ENCODE data around the gene SLC40A1. TPM values are rescaled to one million over a fixed set of nuclear protein-coding genes. Genes with fewer than 3 reads are reported as not detected.

Gene SLC40A1
- total RNA-seq, 1 experiment from 2014 or later, result 109 TPM

DNA sequence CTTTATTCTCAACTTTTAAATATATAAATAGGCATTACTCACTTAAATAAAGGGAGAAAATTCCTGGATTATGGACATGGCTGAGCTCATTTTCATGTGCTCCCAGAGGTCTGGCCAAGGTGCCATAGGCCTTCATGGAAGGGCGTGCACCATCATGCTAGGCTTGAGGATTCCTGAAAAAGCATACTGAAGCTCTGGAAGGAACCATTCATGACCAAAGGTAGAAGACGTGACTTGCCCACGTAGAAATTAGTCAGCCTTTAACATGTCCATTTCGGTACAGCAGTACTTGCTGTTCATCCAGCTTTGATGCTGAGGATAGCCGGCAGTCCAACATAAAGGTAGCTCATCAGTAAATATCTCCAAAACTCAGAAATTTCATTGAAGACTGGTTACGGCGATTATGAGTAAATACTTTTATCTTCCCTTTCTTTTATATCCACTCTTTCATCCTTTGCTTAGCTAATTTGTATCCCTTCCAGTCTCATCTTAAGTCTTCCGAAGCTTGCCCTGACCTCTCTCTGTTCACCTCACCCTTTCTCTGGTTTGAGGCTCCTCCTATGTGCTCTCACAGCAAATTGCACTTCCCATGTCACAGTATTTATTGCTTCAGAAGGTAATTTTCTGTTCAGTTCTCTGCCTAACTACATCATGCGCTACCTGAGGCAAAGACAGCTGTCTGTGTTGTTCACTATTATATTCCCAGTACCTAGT, 48.4 kb upstream of the SLC40A1 start:
- no peaks in the 10 kb centered on the region for H3K36me3 ChIP-seq (ENCODE audit: control insufficient read depth, insufficient read depth, low read length)
- H3K4me3 Mint-ChIP-seq (ENCODE audit: unreplicated experiment), result no peak overlapping the region
- no TSS peak for BruUV-seq (replicated peaks)
- TF ChIP-seq CTCF (IDR thresholded peaks at IDR 0.05; ENCODE audit: insufficient read depth in 1 of 2, low read depth in 1 of 2, low read length in 1 of 2, severe bottlenecking in 1 of 2, unreplicated experiment in 1 of 2), result peak in 1 of 2 experiments; percentile 44
- peaks cover 21% of the 10 kb centered on the region for H3K4me1 ChIP-seq
- H3K9me3 ChIP-seq, result no peaks in the 10 kb centered on the region
- H3K36me3 Mint-ChIP-seq (ENCODE audit: insufficient read depth, unreplicated experiment), result no peaks in the 10 kb centered on the region
- peak in 1 of 2 experiments; percentile 35 for DNase-seq
- no peak overlapping the region for H3K4me3 ChIP-seq (ENCODE audit: low read depth, low read length)
- no peak overlapping the region for H3K27ac Mint-ChIP-seq (ENCODE audit: unreplicated experiment)
- intact Hi-C loops (cut with micrococcal nuclease; ENCODE audit: unreplicated experiment), result loop anchor here (1.0 to 2.0 kb wide), 4 partner anchors 49 to 163 kb away; partner anchors contain the start of gene SLC40A1
- ChIA-PET CTCF (interaction anchor here (0.6 to 1.4 kb wide), 5 partner anchors 37 to 74 kb away, joined by 3 to 10 read pairs (median 3); partner anchors contain the start of gene SLC40A1), POLR2A (interaction anchor here (1.2 kb wide), 1 partner anchor 48 kb away, joined by 5 read pairs; the partner anchor contains the start of gene SLC40A1)
- no peaks in the 10 kb centered on the region for H3K27me3 ChIP-seq (replicated peaks; ENCODE audit: control insufficient read depth, insufficient read depth, low read length)
- peaks cover 17% of the 10 kb centered on the region for H3K4me1 Mint-ChIP-seq (ENCODE audit: low read depth, unreplicated experiment)
- no peaks in the 10 kb centered on the region for H3K9me3 Mint-ChIP-seq (ENCODE audit: unreplicated experiment)
- H3K27me3 Mint-ChIP-seq (ENCODE audit: insufficient read depth, unreplicated experiment), result no peaks in the 10 kb centered on the region

- H3K4me3 ChIP-seq (ENCODE audit: low read depth, low read length), result no peak overlapping the region
- no peaks in the 10 kb centered on the region for H3K36me3 ChIP-seq (ENCODE audit: control insufficient read depth, insufficient read depth, low read length)
- TF ChIP-seq CTCF (IDR thresholded peaks at IDR 0.05; ENCODE audit: insufficient read depth in 1 of 2, low read depth in 1 of 2, low read length in 1 of 2, severe bottlenecking in 1 of 2, unreplicated experiment in 1 of 2), result no peak
- Mint-ChIP-seq H3K36me3 (ENCODE audit: insufficient read depth, unreplicated experiment) (no peaks in the 10 kb centered on the region), H3K27ac (ENCODE audit: unreplicated experiment) (no peak overlapping the region), H3K4me1 (ENCODE audit: low read depth, unreplicated experiment) (peaks cover 17% of the 10 kb centered on the region), H3K9me3 (ENCODE audit: unreplicated experiment) (no peaks in the 10 kb centered on the region), H3K27me3 (ENCODE audit: insufficient read depth, unreplicated experiment) (no peaks in the 10 kb centered on the region), H3K4me3 (ENCODE audit: unreplicated experiment) (no peak overlapping the region)
- H3K4me1 ChIP-seq, result peaks cover 21% of the 10 kb centered on the region
- POLR2A ChIA-PET, result no interaction called here
- no peak for DNase-seq
- no peaks in the 10 kb centered on the region for H3K27me3 ChIP-seq (replicated peaks; ENCODE audit: control insufficient read depth, insufficient read depth, low read length)
- CTCF ChIA-PET, result no interaction called here
- H3K9me3 ChIP-seq, result no peaks in the 10 kb centered on the region
- intact Hi-C loops (cut with micrococcal nuclease; ENCODE audit: unreplicated experiment), result loop anchor here (2.0 kb wide), 1 partner anchor 121 kb away; no protein-coding TSS in a partner anchor
- BruUV-seq (replicated peaks), result no TSS peak
Measured at GRCh38 chr2:189627789-189628188, 47.2 kb upstream of the SLC40A1 start.

GRCh38 chr2:189625636-189626035, 45.0 kb upstream of the SLC40A1 start:
- Histone ChIP-seq H3K4me3 (ENCODE audit: low read depth, low read length) (no peak overlapping the region), H3K36me3 (ENCODE audit: control insufficient read depth, insufficient read depth, low read length) (no peaks in the 10 kb centered on the region), H3K27me3 (replicated peaks; ENCODE audit: control insufficient read depth, insufficient read depth, low read length) (no peaks in the 10 kb centered on the region), H3K4me1 (peaks cover 34% of the 10 kb centered on the region), H3K9me3 (no peaks in the 10 kb centered on the region)
- H3K4me3 Mint-ChIP-seq (ENCODE audit: unreplicated experiment), result no peak overlapping the region
- DNase-seq, result no peak
- no TSS peak for BruUV-seq (replicated peaks)
- CTCF ChIA-PET, result no interaction called here
- POLR2A ChIA-PET, result interaction anchor here (0.8 kb wide), 1 partner anchor 45 kb away, joined by 3 read pairs; the partner anchor contains the start of gene SLC40A1
- H3K9me3 Mint-ChIP-seq (ENCODE audit: unreplicated experiment), result no peaks in the 10 kb centered on the region
- no peaks in the 10 kb centered on the region for H3K27me3 Mint-ChIP-seq (ENCODE audit: insufficient read depth, unreplicated experiment)
- TF ChIP-seq CTCF (IDR thresholded peaks at IDR 0.05; ENCODE audit: insufficient read depth in 1 of 2, low read depth in 1 of 2, low read length in 1 of 2, severe bottlenecking in 1 of 2, unreplicated experiment in 1 of 2), result no peak
- intact Hi-C loops (cut with micrococcal nuclease; ENCODE audit: unreplicated experiment), result no loop called here
- peaks cover 17% of the 10 kb centered on the region for H3K4me1 Mint-ChIP-seq (ENCODE audit: low read depth, unreplicated experiment)
- no peaks in the 10 kb centered on the region for H3K36me3 Mint-ChIP-seq (ENCODE audit: insufficient read depth, unreplicated experiment)
- no peak overlapping the region for H3K27ac Mint-ChIP-seq (ENCODE audit: unreplicated experiment)

All from Caco-2 (cell line).